NCI-H460 (cell line): ENCODE data around the gene ZNF236. TPM values are rescaled to one million over a fixed set of nuclear protein-coding genes. Genes with fewer than 3 reads are reported as not detected.
"Not testable (repeated sequence)": the region's sequence is repeated elsewhere in the genome, so short reads cannot be mapped to it uniquely, and the experiment has no call there.

Experiments
- DNase-seq: peaks from one replicate; pipeline ENCODE4 v3.0.0-alpha.2; 2016; ENCODE audit warnings: low read depth; ENCODE audit errors: extremely low read depth
- small RNA-seq, 2 experiments: library from RNA; depleted of rRNA; stranded (forward); fragments of <200 nt; gene quantifications; one replicate each; pipeline ENCODE3, GENCODE V24; 2014
- total RNA-seq: library from RNA; depleted of rRNA; stranded (reverse); fragments of >200 nt; shearing (Covaris generic); gene quantifications from 2 replicates; pipeline ENCODE4 v1.2.3, GENCODE V29; 2014

ZNF236 gene
- total RNA-seq, 1 experiment from 2014 or later = 4.7 TPM

DNA sequence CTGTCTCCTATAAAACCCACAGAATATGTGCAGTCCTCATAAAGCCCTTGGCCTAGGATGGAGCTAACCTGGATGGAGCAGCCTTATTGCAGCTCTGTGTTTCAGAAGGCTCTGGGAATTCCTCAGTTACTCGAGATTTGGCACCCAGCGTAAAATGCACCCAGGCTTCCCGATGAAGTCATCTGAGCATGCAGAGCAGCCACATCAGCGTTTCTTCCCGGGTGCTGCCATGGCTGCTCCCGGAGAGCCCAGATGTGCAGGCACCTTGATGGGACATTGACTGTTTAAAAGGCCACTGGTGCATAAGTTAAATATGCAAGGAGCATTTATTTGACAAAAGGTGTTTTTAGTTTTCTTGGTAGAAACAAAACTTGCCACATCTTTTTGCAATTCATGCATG, 195.0 kb downstream of the ZNF236 start:
- no peak for DNase-seq

DNA sequence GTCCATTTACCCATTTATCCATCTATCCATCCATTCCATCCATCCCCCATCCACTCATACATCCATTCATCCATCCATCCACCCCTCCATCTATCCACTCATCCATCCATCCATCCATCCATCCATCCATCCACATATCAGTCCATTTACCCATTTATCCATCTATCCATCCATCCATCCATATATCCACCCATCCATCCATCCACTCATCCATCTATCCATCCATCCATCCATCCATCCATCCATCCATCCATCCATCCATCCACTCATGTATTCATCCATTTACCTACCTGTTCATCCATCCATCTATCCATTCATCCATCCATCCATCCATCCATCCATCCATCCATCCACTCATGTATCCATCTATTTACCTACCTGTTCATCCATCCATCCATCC, 196.3 kb downstream of the ZNF236 start:
- not testable (repeated sequence) for DNase-seq

DNA sequence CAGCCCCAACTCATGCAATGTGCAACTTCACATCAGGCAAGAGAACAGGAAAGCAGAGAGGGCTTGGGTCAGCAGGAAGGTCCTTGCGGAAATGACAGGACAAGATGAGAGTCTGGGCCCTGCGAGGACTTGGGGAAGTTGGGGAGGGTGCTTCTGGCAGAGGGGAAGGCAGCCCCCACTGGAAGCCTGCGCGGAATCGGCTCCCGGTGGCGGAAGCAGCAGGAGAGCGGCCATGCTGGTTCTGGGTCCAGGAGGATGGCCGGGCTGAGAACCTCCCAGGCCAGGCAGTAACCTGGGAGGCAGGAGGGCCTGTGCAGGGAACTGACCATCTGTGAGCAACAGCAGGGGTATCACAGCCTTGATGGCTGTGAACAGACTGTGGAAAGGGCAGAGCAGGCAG, 197.3 kb downstream of the ZNF236 start:
- no peak for DNase-seq

Small RNA genes within 50 kb of the gene (small RNA-seq; reads per million reads assigned to genes)
- 0 reads per million in 2 experiments for gene RF00017
- gene RNU6-346P = 0 reads per million in 2 experiments
